OCI-LY1 (cell line): ENCODE data around the gene RTBDN.

ENCODE experiments used
- H2AFZ ChIP-seq: fragments of 200-600 bp; sonication (generic), shearing (Covaris generic); 2 replicates; pipeline ENCODE4 v1.6.0; 2014; ENCODE audit warnings: antibody characterized with exemption, mild to moderate bottlenecking, low read length
- H3F3A ChIP-seq: fragments of 200-600 bp; sonication (generic), shearing (Covaris generic); 2 replicates; pipeline ENCODE4 v1.6.0; 2014; ENCODE audit warnings: mild to moderate bottlenecking, antibody characterized with exemption, low read length, moderate library complexity; ENCODE audit not compliant: insufficient read depth
- H3K27ac ChIP-seq: fragments of 200-600 bp; sonication (generic); 2 replicates; pipeline ENCODE4 v1.5.1; 2014; ENCODE audit warnings: low read length, mixed run types, mild to moderate bottlenecking, low read depth; ENCODE audit not compliant: poor library complexity, severe bottlenecking
- H3K27me3 ChIP-seq: fragments of 200-600 bp; sonication (generic); 2 replicates; pipeline ENCODE4 v1.6.0; 2014; ENCODE audit warnings: antibody characterized with exemption, mild to moderate bottlenecking, low read length, moderate library complexity; ENCODE audit not compliant: insufficient read depth
- H3K36me3 ChIP-seq: fragments of 200-600 bp; sonication (generic); 2 replicates; pipeline ENCODE4 v1.6.1; 2014; ENCODE audit warnings: mild to moderate bottlenecking, antibody characterized with exemption, low read length, moderate library complexity, mixed read lengths; ENCODE audit not compliant: insufficient read depth
- H3K4me1 ChIP-seq: fragments of 200-600 bp; sonication (generic); 2 replicates; pipeline ENCODE4 v1.5.1; 2014; ENCODE audit warnings: mild to moderate bottlenecking, low read length, moderate library complexity; ENCODE audit not compliant: insufficient read depth, severe bottlenecking
- H3K4me2 ChIP-seq: fragments of 200-600 bp; sonication (generic), shearing (Covaris generic); 2 replicates; pipeline ENCODE4 v1.6.1; 2014; ENCODE audit warnings: low read length
- H3K4me3 ChIP-seq: fragments of 200-600 bp; sonication (generic); 2 replicates; pipeline ENCODE4 v1.5.1; 2014; ENCODE audit warnings: low read length, low read depth, mild to moderate bottlenecking, mixed read lengths; ENCODE audit not compliant: poor library complexity, severe bottlenecking
- H3K79me2 ChIP-seq: fragments of 200-600 bp; shearing (Covaris generic); 2 replicates; pipeline ENCODE4 v1.6.1; 2016; ENCODE audit warnings: mixed run types, low read length, mixed read lengths; ENCODE audit not compliant: insufficient read depth
- H3K9ac ChIP-seq: fragments of 200-600 bp; sonication (generic), shearing (Covaris generic); 2 replicates; pipeline ENCODE4 v1.6.1; 2014; ENCODE audit warnings: mild to moderate bottlenecking, low read length, mixed read lengths
- H3K9me2 ChIP-seq: fragments of 200-600 bp; sonication (generic), shearing (Covaris generic); 2 replicates; pipeline ENCODE4 v1.6.1; 2014; ENCODE audit warnings: low read depth, mild to moderate bottlenecking, low read length, mixed read lengths
- H3K9me3 ChIP-seq: fragments of 200-600 bp; shearing (Covaris generic); 2 replicates; pipeline ENCODE4 v1.6.1; 2014; ENCODE audit warnings: low read length, mixed read lengths
- H4K20me1 ChIP-seq: fragments of 200-600 bp; sonication (generic), shearing (Covaris generic); 2 replicates; pipeline ENCODE4 v1.6.0; 2016; ENCODE audit warnings: mild to moderate bottlenecking, low read length; ENCODE audit not compliant: insufficient read depth
- CTCF ChIP-seq: fragments of 200-600 bp; sonication (generic), shearing (Covaris generic); IDR thresholded peaks from 2 replicates; pipeline ENCODE4 v1.5.1; 2017; ENCODE audit warnings: mild to moderate bottlenecking, antibody characterized with exemption, low read length, moderate library complexity, mixed read lengths
- EZH2 ChIP-seq: fragments of 200-600 bp; sonication (generic), shearing (Covaris generic); IDR thresholded peaks from 2 replicates; pipeline ENCODE4 v1.8.0; 2017; ENCODE audit warnings: borderline replicate concordance, mixed run types, mild to moderate bottlenecking, antibody characterized with exemption, low read length, moderate library complexity, mixed read lengths

Gene RTBDN

GRCh38 chr19:12778017-12778904, 56.1 kb downstream of the RTBDN start:
- no peak for TF ChIP-seq CTCF
- TF ChIP-seq EZH2: no peak

GRCh38 chr19:12777217-12778016, 57.0 kb downstream of the RTBDN start:
- Histone ChIP-seq H3K9ac (peak overlapping the region; percentile 63), H3K27ac (no peak overlapping the region), H3K9me3 (no peaks in the 10 kb centered on the region), H3K4me1 (peaks cover 39% of the 10 kb centered on the region), H3K9me2 (no peaks in the 10 kb centered on the region), H4K20me1 (no peaks in the 10 kb centered on the region), H2AFZ (no peak overlapping the region), H3K27me3 (no peaks in the 10 kb centered on the region), H3K4me2 (peak overlapping the region; percentile 80), H3F3A (peaks cover 7% of the 10 kb centered on the region; the same call in 1 of the 2 replicates), H3K4me3 (peak overlapping the region; percentile 61), H3K79me2 (no peaks in the 10 kb centered on the region), H3K36me3 (no peaks in the 10 kb centered on the region)
- TF ChIP-seq CTCF (peak; percentile 96), EZH2 (no peak)

More at GRCh38 chr19:12778017-12778904, 56.1 kb downstream of the RTBDN start:
- Histone ChIP-seq H3K9me2 (no peaks in the 10 kb centered on the region), H4K20me1 (no peaks in the 10 kb centered on the region), H3K27ac (peak overlapping the region; percentile 25), H3K4me3 (peak overlapping the region; percentile 61), H3K79me2 (no peaks in the 10 kb centered on the region), H3K4me2 (peak overlapping the region; percentile 80), H3K9me3 (no peaks in the 10 kb centered on the region), H3K27me3 (no peaks in the 10 kb centered on the region), H2AFZ (no peak overlapping the region), H3K4me1 (peaks cover 47% of the 10 kb centered on the region), H3K9ac (peak overlapping the region; percentile 63), H3F3A (peaks cover 7% of the 10 kb centered on the region; the same call in 1 of the 2 replicates), H3K36me3 (no peaks in the 10 kb centered on the region)
